HG03103 (cell line): ENCODE data around the gene LY86.
A peak's percentile ranks its signal among the peaks of the same experiment; 100 is the strongest.
"Not testable (repeated sequence)": the region's sequence is repeated elsewhere in the genome, so short reads cannot be mapped to it uniquely, and the experiment has no call there.

Source experiments
- ATAC-seq: cut with Tn5 transposase; IDR thresholded peaks from one replicate; pipeline ENCODE4 v1.9.1; 2021; ENCODE audit warnings: low read depth; ENCODE audit not compliant: unreplicated experiment

The LY86 gene

DNA sequence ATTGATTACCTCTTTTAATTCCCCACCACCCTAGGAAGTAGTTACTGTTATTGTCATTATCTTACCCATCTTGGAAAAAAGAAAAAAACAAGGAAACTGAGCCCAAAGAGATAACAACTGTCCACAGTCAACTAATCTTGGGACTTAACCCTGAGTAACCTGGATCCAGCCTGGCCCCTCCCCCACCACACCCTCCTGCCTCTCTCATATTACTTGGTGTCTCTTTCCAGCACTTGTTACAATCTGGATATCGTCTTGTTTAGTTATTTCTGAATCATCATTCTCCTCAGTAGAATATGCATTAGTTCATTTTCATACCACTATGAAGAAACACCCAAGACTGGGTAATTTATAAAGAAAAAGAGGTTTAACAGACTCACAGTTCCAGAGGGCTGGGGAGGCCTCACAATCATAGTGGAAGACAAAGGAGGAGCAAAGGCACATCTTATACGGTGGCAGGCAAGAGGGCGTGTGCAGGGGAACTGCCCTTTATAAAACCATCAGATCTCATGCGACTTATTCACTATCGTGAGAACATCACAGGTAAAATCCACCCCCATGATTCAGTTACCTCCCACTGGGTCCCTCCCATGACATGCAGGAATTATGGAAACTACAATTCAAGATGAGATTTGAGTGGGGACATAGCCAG lies 60.3 kb downstream of the LY86 start:
- no peak for ATAC-seq

DNA sequence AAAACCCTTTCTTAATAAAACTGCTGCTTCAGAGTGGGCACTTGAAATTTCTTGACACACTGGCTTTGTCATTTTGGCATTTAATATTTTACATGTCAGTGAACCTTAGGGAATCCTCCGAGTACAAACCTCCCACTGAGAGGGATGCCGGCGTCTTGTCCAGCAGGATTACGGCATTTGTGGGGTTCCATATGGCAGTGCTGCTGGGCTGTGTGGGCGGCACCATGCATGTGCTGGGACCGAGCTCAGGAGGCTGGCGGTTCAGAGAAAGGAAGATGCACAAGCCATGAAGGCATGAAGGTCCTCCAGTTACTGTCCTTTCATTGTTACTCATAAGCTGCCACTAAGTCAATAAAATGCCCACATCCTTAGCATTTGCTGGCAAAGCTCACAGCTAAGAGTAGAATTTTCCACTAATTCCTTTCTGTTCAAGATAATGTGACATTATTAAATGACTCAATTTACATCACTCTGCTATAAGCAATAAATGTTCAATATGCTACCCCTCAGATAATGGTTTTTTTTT lies 61.4 kb downstream of the LY86 start:
- no peak for ATAC-seq

DNA sequence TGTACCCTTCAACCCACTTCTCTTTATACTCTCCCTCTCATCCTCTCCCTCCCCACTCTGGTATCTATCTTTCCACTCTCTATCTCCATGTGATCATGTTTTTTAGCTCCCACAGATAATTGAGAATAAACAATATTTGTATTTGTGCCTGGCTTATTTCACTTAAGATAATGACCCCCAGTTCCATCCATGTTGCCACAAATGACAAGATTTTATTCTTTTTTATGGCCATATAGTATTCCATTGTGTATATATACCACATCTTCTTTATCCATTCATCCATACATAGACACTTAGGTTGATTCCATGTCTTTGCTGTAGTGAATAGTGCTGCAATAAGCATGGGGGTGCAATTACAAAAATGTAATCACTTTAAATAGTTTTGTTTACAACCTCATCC lies 62.3 kb downstream of the LY86 start:
- no peak for ATAC-seq

DNA sequence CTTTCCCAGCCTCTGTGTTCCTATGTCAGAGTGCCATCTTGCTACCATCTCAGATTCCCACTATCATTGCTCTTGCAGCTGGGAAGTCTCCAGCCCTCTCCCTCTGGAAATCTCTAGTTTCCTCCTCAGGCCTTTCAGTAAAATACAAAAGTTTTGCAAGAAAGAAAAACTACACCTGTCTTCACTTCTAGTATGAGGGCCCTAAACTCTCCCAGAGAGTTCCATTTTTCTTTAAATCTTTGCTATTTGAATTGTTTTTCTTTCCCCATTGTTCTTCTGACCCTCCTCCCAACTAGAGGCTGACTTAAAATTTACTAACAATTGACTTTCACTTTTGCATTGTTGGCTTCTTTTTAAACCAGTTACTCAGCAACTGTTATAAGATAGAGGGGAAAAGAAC lies 62.8 kb downstream of the LY86 start:
- ATAC-seq = no peak

DNA sequence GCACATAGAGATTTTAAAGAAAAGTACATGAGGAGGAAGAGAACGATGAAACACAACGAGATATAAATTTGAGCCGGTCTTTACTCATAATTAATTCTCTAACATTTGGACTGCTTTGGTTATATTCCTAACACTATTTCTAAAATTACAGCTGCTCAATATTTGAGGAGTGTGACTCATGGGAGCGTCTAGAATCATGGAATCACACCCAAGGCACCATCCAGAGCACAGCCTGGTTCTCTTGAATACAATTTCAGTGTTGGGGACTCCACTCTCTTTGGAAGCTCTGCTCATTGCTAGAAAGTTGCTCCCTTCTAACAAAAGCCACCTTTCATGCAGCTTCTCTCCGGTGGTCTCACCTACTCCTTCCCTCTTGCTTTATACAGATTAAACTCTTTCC lies 64.4 kb downstream of the LY86 start:
- ATAC-seq = no peak

DNA sequence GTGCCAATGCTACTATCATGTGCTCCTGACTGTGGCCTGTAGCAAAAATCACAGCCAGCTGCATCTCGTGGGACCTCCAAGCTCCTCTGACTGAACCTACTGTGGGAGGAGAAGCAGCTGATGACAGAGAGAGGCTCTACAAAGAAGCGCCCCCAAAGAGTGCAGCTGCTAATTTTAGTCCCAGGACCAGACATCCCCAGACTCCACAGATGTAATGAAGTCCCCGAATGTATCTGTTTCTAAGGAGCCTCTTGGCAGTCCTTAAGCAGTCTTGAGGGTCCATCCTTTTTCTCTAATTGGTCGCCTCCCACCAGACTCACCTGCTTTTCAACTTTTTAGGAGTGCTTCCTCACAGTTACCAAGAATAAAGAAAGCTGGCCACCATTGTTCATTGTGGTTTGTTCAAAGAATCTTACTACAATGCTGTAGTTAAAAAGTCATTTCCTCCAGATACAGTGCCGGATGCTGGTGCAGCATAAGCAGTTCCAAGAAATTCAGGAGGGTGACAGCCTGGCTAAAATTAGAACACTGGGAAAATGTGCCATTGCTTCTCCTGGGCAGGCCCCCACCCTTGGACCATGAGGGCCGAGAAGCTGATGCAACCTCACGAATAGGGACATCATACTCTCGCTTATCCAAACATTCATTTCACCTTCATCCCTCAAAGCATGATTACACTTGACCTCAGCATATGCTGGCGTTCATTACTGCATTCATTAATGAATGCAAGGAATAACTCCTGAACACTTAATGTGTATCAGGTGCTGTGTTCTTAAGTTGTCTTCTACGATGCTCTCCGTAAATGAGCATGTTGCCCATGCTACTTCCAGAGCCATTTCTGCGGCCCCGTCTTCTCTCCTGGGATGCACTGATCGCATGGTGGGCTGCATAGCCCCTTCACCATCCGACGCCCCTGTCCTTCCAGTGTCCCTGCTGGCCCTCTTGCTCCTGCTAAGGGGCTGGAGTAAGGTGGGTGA lies 66.4 kb downstream of the LY86 start:
- no peak for ATAC-seq

DNA sequence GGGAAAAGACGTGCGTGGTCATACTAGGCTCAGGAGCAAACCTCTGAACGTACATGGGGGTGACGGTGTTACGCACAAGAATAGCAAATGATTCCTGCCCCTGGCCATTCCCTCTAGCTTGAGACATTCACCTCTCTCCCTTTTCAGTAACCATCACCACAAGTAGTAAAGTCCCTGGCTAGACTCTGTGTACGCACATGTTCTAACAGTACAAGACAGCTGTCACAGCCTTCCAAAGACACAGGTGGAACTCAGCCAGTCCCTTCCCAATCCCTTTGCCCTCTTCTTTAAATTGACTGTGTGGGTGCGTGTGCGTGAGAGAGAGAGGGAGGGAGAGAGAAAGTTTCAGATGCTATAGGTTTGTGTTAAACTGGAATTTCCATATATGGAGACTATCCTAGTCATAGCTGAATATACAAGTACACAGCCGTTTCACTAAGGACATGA lies 67.3 kb downstream of the LY86 start:
- no peak for ATAC-seq

DNA sequence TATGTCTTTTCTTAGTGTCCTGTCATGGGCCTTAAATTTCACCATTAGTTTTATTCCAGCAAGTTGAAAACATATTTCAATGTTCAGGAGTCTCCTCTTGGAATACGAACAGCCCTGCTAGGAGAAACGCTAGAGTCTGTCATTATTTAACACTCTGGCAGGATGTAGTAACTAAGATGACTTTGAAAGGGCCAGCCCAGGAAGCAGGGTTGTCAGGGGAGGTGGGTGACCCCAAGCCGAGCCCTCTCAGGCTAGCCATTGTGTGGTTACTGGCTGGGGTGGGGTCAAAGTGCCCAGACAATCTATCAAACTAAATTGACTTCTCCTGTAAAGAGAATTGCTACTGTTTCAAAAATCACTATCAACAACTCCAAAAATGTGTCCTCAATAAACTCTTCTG lies 67.8 kb downstream of the LY86 start:
- ATAC-seq = no peak

DNA sequence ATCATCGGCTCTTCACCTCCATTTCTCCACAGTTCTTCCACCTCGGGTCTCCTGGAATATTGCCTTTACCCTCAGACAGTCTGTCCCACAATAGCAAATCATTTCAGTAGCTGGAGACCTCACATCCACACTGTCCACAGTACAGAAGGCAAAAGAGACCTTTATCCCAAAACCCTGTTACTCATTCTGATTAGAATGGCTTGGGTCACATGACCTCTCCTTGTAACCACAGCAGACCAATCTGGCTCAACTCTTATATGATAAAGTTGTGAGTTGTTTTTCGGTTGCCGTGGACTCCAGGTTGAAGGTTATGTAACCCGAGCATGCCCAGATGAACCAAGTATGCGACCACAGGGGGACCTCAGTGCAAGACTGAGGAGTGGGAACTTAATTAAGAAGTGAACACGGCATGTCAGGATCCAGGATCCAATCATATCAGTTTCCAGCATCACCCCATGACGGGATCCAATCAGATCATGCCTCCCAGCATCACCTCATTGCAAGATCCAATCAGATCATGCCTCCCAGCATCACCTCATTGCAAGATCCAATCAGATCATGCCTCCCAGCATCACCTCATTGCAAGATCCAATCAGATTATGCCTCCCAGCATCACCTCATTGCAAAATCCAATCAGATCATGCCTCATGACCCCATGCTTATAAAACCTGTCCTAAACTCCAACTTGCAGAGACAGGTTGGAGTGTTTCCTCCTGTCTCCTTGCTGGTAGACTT lies 68.7 kb downstream of the LY86 start:
- ATAC-seq = no peak

DNA sequence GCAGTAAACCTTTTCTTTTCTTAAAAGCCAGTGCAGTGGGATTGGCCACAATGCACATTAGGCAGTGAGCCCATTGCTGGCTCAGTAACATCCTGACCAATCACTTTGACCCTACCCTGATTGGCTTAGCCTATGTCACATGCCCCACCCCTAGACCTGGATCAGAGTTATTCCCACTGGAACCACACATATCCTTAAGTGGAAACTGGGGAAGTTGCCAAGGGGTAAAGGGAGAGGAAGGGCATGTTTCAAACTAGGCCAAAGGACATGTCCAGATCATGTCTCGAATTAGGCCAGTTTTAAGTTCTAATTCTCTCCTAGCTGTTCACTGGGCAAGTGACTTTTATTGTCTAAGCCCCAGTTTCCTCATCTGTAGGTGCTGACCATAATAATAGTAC lies 69.3 kb downstream of the LY86 start:
- ATAC-seq = no peak

DNA sequence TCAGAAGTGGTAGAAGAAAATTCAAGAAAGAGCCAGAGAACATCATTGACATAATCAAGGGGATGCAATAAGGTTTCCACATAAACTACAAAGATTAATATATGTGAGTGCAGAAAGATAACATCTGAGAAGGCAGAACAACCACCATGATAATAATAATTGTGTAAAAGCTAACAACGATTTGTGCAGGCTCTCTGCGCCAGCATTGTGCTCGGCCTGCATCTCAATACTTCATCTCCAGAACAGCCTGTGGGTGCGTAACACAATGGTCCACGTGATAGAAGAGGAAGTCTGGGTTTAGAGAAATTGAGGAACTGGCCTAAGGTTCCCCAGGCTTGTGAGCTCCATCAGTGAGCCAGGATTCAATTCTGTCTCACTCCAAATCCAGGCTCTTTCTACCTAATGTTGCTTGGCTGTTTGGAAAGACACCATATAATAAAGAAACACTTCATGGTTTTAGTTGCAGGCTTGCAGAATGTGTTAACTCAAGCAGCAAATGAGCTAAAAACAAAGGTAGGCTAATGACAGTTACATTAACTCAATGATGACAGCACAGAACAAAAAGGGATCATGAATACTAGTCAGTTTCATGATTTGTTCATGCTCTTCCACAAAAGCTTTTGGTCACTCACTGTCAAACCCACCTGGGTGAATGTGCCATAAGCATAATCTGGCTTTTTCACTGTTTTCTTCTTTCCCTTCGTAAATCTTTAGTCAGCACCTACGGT lies 71.2 kb downstream of the LY86 start:
- ATAC-seq = peak; percentile 77

DNA sequence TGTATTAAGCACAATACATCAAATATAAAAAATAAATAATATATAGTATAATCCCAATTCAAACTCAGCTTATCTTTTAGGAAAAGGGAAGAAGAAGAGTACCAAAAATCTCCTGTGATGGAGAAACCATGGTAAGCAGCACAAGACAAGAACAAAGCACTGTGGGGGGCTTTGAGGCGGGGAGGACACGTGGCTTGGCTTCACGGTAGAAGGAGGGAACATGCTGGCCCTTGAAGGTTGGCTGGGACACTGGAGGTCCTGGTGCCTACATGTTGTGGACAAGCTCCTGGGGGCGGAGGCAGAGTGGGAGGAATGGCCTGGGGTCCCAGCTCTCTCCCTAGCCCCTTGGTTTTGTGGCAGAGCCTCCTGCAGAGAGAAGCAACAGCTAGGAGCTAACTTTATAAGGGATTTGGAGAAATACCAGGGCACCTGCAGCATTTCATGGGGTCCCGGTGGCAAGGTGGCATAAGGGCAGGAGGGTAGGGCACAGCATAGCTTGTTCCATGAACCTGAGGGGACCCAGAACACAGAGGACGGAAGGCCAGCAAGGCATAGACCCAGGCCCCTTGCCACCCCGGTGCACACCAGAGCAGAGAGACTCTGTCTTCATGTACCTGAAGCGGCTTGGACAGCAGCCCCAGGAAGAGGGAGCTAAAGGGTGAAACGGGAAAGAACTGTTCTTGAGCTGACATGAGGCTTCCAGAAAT lies 72.0 kb downstream of the LY86 start:
- ATAC-seq = no peak

DNA sequence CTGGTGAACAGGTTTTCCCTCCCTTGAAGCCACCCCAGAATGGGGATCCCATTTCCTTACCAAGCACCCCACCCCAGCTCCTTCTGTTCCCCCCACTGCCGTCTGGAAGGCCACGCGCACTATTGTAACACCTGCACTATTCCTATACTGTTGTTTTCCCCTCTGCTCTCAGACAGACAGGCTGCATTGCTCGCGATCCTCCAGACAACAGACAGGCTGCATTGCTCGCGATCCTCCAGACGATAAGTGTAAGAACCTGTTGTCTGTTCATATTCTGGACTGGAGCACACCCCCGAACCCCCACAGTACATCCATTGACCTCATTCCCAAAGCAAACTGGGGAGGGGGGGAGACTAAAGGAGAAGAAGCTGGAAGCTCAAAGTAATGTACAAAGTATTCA lies 72.7 kb downstream of the LY86 start:
- no peak for ATAC-seq

DNA sequence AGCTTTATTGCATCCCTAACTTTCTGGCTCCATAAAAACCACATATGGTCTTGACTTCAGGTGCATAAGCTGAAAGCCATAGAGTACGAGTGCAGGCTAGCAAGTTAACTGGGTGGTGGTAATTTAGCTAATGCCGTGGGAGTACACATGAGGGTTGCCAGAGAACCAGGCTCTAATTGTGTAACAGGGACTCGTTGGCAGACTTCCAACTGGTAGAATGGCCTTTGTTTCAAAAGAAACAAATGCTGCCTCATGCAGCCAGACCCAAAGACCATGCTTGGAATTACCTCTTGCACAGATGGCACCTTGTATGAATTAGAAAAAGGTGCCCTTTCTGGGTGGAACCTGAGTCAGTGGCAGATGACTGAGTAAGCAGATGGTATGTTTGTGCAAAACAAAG lies 73.2 kb downstream of the LY86 start:
- ATAC-seq = no peak

DNA sequence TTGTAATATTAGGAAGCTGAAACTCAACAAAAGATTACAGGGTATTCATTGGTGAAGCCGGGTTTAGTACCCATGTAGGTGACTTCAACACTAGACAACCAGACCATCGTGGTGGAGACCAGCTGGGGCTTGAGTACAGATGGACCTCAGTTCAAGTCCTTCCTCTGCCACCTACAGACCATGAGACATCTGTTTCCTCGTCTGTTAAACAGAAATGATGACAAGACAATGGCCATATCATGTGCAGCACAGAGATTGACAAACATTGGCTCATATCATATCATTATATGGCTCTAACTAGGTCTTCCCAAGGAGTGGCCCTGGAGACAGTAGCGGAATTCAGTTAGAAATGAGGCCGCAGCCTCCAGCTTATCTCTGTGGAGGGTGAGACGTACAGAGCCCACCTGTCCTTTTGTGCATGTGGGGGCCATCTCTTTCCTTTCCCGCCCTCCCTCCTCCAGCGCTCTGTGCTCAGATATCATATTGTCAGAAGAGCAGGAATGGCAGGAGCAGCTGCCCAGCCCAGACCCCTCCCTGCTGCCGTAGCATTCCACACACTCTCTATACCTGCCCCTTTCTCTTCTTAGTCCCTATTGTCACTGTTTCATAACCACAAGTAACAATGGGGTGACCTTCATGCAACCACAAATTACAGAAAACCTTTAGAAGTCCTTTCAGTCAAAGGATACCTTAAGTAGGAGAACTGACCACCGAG lies 75.1 kb downstream of the LY86 start:
- no peak for ATAC-seq

DNA sequence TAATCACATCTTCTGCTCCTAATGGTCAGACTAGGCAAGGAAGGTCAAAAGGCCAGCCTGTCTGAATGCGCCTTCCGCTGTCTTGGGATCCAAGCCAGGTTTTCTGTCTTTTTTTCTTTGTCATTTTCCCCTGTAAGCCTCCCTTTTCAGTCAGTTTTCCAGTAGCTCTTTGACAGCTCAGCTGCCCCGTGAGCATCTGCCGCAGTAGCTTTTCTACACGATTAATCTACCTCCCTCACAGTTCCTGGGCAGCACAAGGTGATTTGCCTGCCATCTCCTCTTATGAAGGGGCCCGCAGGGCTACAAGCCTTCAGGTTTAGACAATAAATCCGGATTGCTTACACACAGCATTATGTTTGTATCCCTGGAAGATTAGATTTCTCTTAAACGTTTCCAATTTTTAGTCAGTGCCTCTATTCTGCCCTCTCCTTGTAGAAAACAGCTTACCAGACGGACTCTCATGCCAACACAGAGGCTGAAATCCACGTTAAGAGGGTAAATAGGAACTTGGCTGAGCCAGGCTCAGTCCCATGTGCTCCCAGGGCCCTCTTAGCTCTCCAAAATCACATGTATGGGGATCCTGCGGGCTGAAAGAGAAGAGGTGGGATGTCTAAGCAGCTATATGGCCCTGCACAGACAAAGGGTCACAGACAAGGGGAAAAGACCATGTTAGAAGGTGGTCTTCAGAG lies 77.2 kb downstream of the LY86 start:
- no peak for ATAC-seq

DNA sequence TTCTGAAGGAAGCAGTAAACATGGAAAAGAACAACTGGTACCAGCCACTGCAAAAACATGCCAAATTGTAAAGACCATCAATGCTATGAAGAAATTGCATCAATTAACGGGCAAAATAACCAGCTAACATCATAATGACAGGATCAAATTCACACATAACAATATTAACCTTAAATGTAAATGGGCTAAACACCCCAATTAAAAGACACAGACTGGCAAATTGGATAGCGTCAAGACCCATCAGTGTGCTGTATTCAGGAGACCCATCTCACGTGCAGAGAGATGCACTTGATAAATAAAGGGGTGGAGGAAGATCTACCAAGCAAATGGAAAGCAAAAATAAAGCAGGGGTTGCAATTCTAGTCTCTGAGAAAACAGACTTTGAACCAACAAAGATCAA lies 81.6 kb downstream of the LY86 start:
- not testable (repeated sequence) for ATAC-seq

DNA sequence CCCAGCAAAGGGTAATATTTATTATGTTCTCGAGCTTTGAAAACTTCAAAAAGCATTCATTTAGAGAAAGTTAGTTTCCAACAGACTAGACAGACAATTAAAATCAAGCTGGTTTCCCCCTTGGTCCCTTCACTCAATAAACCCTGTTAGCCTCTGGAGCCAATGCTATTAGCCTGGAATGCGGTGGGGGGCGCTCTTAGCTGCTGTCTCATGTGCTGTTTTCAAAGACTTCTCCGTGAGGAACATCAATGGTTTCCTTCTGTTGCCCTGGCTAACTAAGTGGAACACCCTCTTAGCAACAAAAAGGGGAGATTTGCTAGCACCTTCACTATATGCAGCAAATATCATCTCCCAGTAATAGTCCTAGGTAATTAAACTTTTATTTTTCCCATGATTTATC lies 86.4 kb downstream of the LY86 start:
- ATAC-seq = no peak
